RWPE1 (cell line): ENCODE measurements around the gene CNTNAP2.

Source experiments
- CTCF ChIA-PET: fragments of 350-600 bp; sonication (Branson Sonifier 250); formaldehyde crosslinking; extraction: SDS; loops from one replicate; lab custom pipeline; 2021; lab: Yijun Ruan, JAX
- POLR2A ChIA-PET: fragments of 400-600 bp; formaldehyde crosslinking; extraction: SDS; loops from one replicate; lab custom pipeline; 2020; ENCODE audit warnings: antibody characterized with exemption; ENCODE audit not compliant: low non-redundant PET; lab: Yijun Ruan, JAX
- DNase-seq: peaks from one replicate; pipeline ENCODE4 v3.0.0; 2012; ENCODE audit warnings: low spot score
- H3K27ac ChIP-seq: fragments of 450-650 bp; 2 replicates; pipeline ENCODE4 v1.5.1; 2017
- CTCF ChIP-seq: fragments of 450-650 bp; conservative IDR thresholded peaks from 2 replicates; pipeline ENCODE4 v1.5.1; 2017; ENCODE audit warnings: low read depth, mild to moderate bottlenecking

CNTNAP2 gene

GRCh38 chr7:147607157-147607800 is 1490.7 kb downstream of the CNTNAP2 start:
- no peak for DNase-seq
- ChIA-PET CTCF (no interaction called here), POLR2A (no interaction called here)
- TF ChIP-seq CTCF = no peak
- no peak overlapping the region for H3K27ac ChIP-seq

- DNase-seq = no peak
- CTCF ChIA-PET = no interaction called here
- TF ChIP-seq CTCF = no peak
- no peak overlapping the region for H3K27ac ChIP-seq
- POLR2A ChIA-PET = no interaction called here
These were observed 1494.8 kb downstream of the CNTNAP2 start for GRCh38 chr7:147611431-147611830.

GRCh38 chr7:147635288-147635687 is 1518.7 kb downstream of the CNTNAP2 start:
- TF ChIP-seq CTCF = no peak
- H3K27ac ChIP-seq = no peak overlapping the region
- ChIA-PET POLR2A (no interaction called here), CTCF (interaction anchor here (0.6 kb wide), 1 partner anchor 317 kb away, joined by 3 read pairs; no protein-coding TSS in a partner anchor)
- DNase-seq = no peak

- ChIA-PET POLR2A (no interaction called here), CTCF (interaction anchor here (0.6 kb wide), 1 partner anchor 9 kb away, joined by 3 read pairs; no protein-coding TSS in a partner anchor)
- H3K27ac ChIP-seq = no peak overlapping the region
- TF ChIP-seq CTCF = no peak
- no peak for DNase-seq
These were observed 1520.0 kb downstream of the CNTNAP2 start for GRCh38 chr7:147636553-147636952.

GRCh38 chr7:147638566-147638965 is 1522.0 kb downstream of the CNTNAP2 start:
- ChIA-PET CTCF (no interaction called here), POLR2A (no interaction called here)
- DNase-seq = no peak
- no peak overlapping the region for H3K27ac ChIP-seq
- TF ChIP-seq CTCF = no peak

GRCh38 chr7:147639037-147639436 is 1522.4 kb downstream of the CNTNAP2 start:
- POLR2A ChIA-PET = no interaction called here
- no peak overlapping the region for H3K27ac ChIP-seq
- CTCF ChIA-PET = no interaction called here
- no peak for TF ChIP-seq CTCF
- no peak for DNase-seq
